ENCODE results near the gene SUPT6H.

DNA sequence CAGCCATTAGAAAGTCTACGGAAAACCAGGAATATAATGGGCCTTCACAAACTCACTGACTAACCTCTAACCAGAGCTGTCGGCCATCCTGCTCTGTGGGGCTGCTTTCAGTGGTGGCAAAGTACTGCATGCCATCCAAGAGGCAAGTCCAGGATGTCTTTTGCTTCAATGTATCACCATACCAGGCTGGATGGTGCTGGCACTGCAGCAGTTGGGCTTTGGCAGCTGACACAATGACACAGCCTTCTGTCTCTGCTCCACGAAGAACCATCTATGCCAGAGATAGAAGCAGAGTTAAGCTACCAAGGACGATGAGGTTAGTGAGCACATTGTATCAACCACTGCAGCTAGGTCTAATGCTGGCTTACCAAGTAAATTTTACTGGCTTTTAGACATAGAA, 38.3 kb upstream of the SUPT6H start:
- TF ChIP-seq, protein P1, sequence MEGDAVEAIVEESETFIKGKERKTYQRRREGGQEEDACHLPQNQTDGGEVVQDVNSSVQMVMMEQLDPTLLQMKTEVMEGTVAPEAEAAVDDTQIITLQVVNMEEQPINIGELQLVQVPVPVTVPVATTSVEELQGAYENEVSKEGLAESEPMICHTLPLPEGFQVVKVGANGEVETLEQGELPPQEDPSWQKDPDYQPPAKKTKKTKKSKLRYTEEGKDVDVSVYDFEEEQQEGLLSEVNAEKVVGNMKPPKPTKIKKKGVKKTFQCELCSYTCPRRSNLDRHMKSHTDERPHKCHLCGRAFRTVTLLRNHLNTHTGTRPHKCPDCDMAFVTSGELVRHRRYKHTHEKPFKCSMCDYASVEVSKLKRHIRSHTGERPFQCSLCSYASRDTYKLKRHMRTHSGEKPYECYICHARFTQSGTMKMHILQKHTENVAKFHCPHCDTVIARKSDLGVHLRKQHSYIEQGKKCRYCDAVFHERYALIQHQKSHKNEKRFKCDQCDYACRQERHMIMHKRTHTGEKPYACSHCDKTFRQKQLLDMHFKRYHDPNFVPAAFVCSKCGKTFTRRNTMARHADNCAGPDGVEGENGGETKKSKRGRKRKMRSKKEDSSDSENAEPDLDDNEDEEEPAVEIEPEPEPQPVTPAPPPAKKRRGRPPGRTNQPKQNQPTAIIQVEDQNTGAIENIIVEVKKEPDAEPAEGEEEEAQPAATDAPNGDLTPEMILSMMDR (conservative IDR thresholded peaks at IDR 0.05) = no peak
- no peak for TF ChIP-seq EZH2 (IDR thresholded peaks at IDR 0.05; ENCODE audit: low read depth)
